Mesothelial cell of epicardium (in vitro differentiated cells): ENCODE measurements around the gene TOR1AIP2. TPM values are rescaled to one million over a fixed set of nuclear protein-coding genes. Genes with fewer than 3 reads are reported as not detected.
A peak's percentile ranks its signal among the peaks of the same experiment; 100 is the strongest.

ENCODE experiments used
- DNase-seq, 2 experiments: peaks; one replicate each; pipeline ENCODE4 v3.0.0; 2021; ENCODE audit warnings: low spot score in 2 of 2; ENCODE audit not compliant: unreplicated experiment in 2 of 2
- H3K27ac Mint-ChIP-seq: 2 replicates; pipeline ENCODE4 v1.8.0; 2021; ENCODE audit warnings: mixed read lengths
- H3K27me3 Mint-ChIP-seq: 2 replicates; pipeline ENCODE4 v1.8.0; 2021; ENCODE audit warnings: low read depth, mixed read lengths
- H3K36me3 Mint-ChIP-seq: 2 replicates; pipeline ENCODE4 v1.8.0; 2021; ENCODE audit warnings: mixed read lengths
- H3K4me1 Mint-ChIP-seq: 2 replicates; pipeline ENCODE4 v1.8.0; 2021; ENCODE audit warnings: mixed read lengths
- H3K4me3 Mint-ChIP-seq: 2 replicates; pipeline ENCODE4 v1.8.0; 2021; ENCODE audit warnings: mild to moderate bottlenecking, moderate library complexity, mixed read lengths
- H3K9me3 Mint-ChIP-seq: 2 replicates; pipeline ENCODE4 v1.8.0; 2021; ENCODE audit warnings: mixed read lengths
- CTCF ChIP-seq: fragments of 200-600 bp; sonication (generic); IDR thresholded peaks from one replicate; pipeline ENCODE4 v1.5.0; 2021; ENCODE audit warnings: antibody characterized with exemption; ENCODE audit not compliant: unreplicated experiment
- total RNA-seq: library from RNA; stranded (reverse); gene quantifications from 3 replicates; pipeline ENCODE4 v1.2.1, GENCODE V29; 2021

Gene TOR1AIP2
- total RNA-seq, 1 donor from 2014 or later = 85.5 TPM

GRCh38 chr1:179910934-179911333 lies 33.3 kb upstream of the TOR1AIP2 start:
- Mint-ChIP-seq H3K36me3 (peaks cover 26% of the 10 kb centered on the region), H3K4me3 (no peak overlapping the region), H3K27ac (no peak overlapping the region), H3K27me3 (no peaks in the 10 kb centered on the region), H3K9me3 (peaks cover 7% of the 10 kb centered on the region), H3K4me1 (no peaks in the 10 kb centered on the region)
- DNase-seq = no peak
- TF ChIP-seq CTCF = no peak

GRCh38 chr1:179889589-179889988 lies 12.0 kb upstream of the TOR1AIP2 start:
- H3K9me3 Mint-ChIP-seq = no peaks in the 10 kb centered on the region
- no peak for TF ChIP-seq CTCF
- peaks cover 3% of the 10 kb centered on the region for H3K4me1 Mint-ChIP-seq
- no peak overlapping the region for H3K4me3 Mint-ChIP-seq
- H3K27me3 Mint-ChIP-seq = no peaks in the 10 kb centered on the region
- H3K27ac Mint-ChIP-seq = no peak overlapping the region
- peaks cover 6% of the 10 kb centered on the region for H3K36me3 Mint-ChIP-seq
- DNase-seq = no peak

GRCh38 chr1:179888071-179888470 lies 10.5 kb upstream of the TOR1AIP2 start:
- no peak overlapping the region for H3K4me3 Mint-ChIP-seq
- no peaks in the 10 kb centered on the region for H3K9me3 Mint-ChIP-seq
- TF ChIP-seq CTCF = no peak
- H3K27me3 Mint-ChIP-seq = no peaks in the 10 kb centered on the region
- peaks cover 17% of the 10 kb centered on the region for H3K4me1 Mint-ChIP-seq
- DNase-seq = no peak
- H3K36me3 Mint-ChIP-seq = peaks cover 8% of the 10 kb centered on the region
- H3K27ac Mint-ChIP-seq = no peak overlapping the region

GRCh38 chr1:179883745-179884138 lies 6.1 kb upstream of the TOR1AIP2 start:
- peaks cover 31% of the 10 kb centered on the region for H3K4me1 Mint-ChIP-seq
- H3K27ac Mint-ChIP-seq = peak overlapping the region; percentile 100
- DNase-seq = no peak
- peak overlapping the region; percentile 91 for H3K4me3 Mint-ChIP-seq
- no peak for TF ChIP-seq CTCF
- H3K9me3 Mint-ChIP-seq = no peaks in the 10 kb centered on the region
- peaks cover 8% of the 10 kb centered on the region for H3K36me3 Mint-ChIP-seq
- no peaks in the 10 kb centered on the region for H3K27me3 Mint-ChIP-seq

GRCh38 chr1:179883040-179883744 lies 5.6 kb upstream of the TOR1AIP2 start:
- no peak for TF ChIP-seq CTCF
- no peaks in the 10 kb centered on the region for H3K9me3 Mint-ChIP-seq
- H3K27me3 Mint-ChIP-seq = no peaks in the 10 kb centered on the region
- peak overlapping the region; percentile 91 for H3K4me3 Mint-ChIP-seq
- no peak for DNase-seq
- H3K27ac Mint-ChIP-seq = peak overlapping the region; percentile 100
- H3K36me3 Mint-ChIP-seq = peaks cover 8% of the 10 kb centered on the region
- H3K4me1 Mint-ChIP-seq = peaks cover 32% of the 10 kb centered on the region
